ENCODE data around the gene SDCCAG8.
"Not testable (repeated sequence)": the region's sequence is repeated elsewhere in the genome, so short reads cannot be mapped to it uniquely, and the experiment has no call there.

SDCCAG8 gene

GRCh38 chr1:243255791-243256512 lies at the start of gene SDCCAG8:
Gene SDCCAG8 (plus strand): TSS chr1:243256041. CDS start chr1:243256174, 133 bp downstream.
- peak; percentile 96 for DNase-seq

DNA sequence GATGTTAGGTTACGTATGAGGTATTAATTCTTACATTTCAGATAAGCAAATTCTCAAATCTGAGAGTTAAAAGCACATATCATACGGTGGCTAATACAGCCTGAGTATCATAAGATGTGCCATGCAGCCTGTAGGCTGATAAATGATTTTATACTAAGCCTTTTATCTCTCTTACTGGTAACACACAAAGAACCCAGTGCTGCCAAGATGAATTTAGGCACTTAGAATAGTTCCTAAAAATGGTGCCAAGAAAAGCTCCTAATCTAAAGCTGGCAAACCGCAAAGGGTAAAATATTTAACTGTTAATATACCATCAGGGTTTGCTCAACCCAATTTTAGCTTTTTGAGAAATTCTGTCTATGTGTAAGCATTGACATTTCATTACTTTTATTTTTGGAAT lies 43.9 kb upstream of the SDCCAG8 start:
- not testable (repeated sequence) for DNase-seq

DNA sequence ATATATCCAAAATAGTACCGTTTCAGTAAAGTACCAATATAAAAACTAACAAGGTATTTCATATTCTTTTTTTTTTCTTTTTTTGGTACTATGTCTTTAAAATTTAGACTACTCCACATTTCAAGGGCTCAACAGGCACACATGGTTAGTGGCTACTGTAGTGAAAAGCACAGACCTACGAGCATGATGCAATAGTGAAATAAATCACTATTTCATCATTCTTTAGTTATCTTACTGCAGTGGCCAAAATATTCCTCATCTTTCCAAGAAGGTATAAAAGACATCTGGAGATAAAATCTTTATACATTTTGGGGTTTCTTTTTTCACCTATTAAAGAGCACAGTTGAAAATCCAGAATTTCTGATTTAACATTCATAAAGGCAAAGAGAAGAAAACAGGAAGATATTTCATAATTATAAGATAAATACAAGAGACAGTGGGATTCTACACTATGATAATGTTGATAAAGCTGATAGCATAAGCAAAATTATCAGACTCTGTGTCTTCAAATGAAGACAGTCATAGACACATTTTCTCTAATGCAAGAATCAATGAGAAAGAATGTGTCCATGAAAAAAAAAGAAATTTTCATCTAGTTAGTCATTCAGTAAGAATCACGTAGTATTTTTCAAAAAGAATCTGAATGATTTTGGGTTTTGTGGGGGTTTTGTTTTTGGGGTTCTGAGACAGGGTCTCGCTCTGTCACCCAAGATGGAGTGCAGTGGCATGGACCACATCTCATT lies 42.6 kb upstream of the SDCCAG8 start:
- no peak for DNase-seq

- not testable (repeated sequence) for DNase-seq
These were observed 40.5 kb upstream of the SDCCAG8 start for GRCh38 chr1:243215276-243215875.

- DNase-seq, result no peak
These were observed 39.1 kb upstream of the SDCCAG8 start for GRCh38 chr1:243216741-243217140.

DNA sequence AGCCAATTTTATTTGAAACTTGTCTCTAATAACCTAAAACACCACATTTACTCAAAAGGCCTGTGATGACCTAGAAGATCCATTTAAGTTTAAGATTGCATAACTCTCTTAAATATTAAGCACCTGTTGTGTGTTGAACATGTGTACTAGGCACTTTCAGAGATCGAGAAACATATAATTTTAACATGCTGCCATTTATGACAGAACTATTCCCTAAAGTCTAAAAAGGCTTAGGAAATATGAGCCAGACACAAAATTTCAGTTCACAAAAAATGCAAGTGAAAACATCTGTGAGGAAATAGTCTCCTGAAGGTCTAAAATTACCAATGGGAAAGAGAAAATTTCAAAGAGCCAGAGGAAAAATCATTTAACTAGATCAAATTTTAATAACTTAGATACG lies 38.5 kb upstream of the SDCCAG8 start:
- no peak for DNase-seq

DNA sequence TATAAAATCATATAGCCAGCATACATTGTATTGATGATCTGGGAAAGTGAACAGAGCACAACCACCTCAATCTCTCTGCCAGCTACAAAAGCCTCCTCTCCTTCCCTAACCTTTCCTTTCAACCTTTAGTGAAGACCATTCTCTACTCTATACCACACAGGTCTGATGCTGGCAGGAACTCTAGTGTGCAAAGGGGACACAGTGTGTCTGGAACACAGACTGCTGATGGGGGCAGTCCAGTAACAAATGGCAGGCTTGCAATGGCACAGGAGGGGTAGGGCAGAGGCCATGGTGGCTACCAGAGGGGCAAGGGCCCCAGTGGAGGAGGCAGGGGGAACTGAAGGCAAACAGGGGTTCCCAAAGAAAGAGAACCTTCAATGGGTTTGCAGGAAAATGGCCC lies 37.8 kb upstream of the SDCCAG8 start:
- DNase-seq, result no peak

GRCh38 chr1:243227622-243228021 lies 28.2 kb upstream of the SDCCAG8 start:
- no peak for DNase-seq

DNA sequence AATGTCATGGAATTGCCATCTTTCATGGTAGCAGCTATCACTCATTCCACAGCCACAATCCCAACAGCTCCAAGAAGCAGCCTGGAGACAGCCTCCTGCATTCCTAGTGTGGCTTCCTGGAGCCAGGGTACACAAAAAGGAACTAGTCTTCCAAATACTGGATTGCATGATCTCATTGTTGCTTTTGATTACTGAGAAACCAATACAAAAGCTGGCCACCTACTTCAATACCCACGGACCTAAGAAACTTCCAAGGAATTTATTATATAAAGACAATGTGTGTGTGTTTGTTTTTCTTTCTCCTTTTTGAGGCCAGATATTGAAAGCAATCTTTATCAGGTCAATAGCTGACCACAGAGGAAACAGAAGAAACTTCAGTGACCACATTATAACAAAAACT lies 26.3 kb upstream of the SDCCAG8 start:
- no peak for DNase-seq

DNA sequence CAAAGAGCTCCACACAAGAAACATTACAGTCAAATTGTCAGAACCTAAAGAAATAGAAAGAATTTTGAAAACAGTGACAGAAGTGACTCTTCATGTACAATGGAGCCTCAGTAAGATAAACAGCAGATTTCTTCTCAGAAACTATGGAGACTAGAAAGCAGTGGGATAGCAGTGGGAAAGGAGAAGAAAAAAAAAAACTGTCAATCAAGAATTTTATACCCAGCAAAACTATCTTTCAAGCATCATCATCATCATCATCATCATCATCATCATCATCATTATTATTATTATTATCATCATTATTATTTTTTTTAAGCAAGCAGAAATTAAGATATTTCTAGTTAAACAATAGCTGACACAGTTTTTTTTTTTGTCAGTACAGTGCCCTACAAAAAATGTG lies 24.9 kb upstream of the SDCCAG8 start:
- peak; percentile 3 for DNase-seq

DNA sequence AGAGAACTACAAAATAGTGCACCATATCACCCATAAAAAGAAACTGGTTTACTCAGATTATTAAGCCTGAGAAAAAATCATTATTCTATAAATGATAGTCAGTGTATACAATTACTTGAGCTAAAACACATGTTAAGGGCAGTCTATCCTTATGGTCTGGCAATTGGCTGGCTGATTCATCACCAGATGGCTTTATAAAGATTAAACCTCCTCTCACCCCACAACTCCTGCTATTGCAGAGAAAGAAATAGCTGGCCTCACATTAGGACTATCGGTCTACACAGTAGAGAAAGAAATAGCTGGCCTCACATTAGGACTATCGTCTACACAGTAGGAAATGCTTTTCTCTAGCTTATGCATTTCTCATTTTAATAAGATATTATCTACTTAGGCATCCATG lies 21.9 kb upstream of the SDCCAG8 start:
- DNase-seq, result no peak

DNA sequence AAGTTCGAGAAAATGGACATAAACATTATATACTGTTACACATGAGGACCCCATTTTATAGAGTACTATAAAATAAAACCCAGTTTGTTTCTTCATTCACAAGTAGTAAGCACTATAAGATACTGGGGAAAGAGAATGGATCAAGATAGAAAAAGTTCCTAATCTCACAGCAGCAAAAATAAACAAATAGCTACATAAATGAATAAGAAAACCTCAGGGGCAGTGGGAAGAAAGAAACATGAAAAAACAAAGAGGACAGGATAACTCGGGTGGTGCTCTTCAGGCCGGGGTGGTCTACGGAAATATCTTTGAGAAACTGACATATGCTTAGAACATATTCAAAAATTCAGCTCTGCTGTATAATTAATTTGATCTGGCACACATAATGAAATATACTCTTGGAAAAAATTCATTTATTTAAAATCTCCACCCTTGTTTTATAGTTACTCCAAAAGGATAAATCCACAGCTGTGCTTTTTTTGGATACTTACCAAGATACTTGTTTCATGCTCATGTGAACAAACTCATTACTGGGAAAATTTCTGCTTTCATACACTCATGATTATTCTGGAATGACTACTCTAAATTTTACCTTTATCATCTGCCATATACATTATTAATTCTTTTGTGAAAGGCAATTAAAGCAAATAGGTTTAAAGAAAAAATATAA lies 20.7 kb upstream of the SDCCAG8 start:
- DNase-seq, result no peak

DNA sequence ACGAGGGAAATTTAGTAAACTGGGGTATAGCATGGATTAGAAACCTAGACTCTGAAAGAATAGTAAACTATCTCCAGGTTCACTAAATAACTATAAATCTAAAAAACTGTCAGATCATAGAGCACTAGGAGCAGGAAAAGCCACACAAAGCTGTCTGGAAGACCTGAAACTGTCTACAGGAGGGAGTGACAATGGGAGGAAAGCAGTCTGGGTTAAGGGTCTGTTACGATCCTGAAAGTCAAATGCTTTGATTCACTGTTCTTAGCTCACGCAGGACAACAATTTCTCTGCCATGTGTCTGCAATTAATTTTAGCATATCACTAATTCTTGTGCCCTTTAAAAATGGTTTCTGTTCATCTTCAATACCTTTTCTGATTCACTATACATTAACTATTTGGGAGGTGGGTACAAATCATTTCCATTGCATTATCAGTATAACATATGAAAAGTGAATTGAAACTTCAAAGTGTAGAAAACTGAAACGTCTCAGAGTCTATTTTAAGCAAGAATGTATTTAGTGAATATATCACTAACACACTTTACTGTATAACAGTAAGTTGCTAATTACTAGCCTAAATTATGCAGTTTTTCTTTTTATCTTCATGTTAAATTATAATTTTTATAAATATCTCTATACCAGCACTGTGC lies 19.1 kb upstream of the SDCCAG8 start:
- no peak for DNase-seq

GRCh38 chr1:243244432-243244841 lies 11.4 kb upstream of the SDCCAG8 start:
- DNase-seq, result no peak

DNA sequence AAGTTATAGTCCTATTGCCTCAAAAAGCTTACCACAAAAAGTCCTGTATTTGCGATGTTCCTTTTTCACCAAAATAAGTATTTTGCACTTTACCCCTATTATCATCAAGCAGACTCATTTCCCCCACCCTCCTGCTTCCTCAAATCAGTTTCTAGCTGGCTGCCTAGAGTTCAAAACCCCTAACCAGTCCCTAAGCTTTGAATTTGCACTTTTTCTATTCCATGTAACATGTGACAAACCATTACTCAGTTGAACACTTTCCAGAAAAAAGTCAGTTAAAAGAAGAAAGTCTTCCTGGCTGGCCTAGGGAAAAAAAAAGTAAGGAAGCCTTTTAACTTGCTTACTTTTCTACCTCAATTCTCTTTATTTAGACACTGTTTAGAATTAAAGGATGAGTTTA lies 8.9 kb upstream of the SDCCAG8 start:
- DNase-seq, result no peak

GRCh38 chr1:243247901-243248300 lies 7.9 kb upstream of the SDCCAG8 start:
- DNase-seq, result no peak

- DNase-seq, result no peak
These were observed 6.6 kb upstream of the SDCCAG8 start for GRCh38 chr1:243249214-243249613.

DNA sequence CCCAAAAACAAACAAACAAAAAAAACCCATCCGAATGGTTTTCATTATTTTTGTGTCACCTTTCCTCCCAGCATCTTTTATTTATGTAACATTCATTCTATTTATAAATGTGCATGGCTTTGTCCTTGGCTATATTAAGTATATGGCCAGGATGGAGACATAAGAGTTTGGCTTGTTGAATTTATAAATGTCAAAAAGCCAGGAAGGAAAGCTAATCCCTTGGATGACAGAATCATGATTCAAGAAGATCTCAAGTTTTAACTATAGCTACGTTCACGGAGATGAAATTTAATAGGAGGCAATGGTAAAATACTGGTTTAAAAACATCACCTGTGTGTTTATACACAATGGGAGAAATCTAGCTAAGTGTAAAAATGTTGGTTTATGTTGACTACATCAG lies 5.7 kb upstream of the SDCCAG8 start:
- no peak for DNase-seq

GRCh38 chr1:243251539-243251938 lies 4.3 kb upstream of the SDCCAG8 start:
- DNase-seq, result no peak

DNA sequence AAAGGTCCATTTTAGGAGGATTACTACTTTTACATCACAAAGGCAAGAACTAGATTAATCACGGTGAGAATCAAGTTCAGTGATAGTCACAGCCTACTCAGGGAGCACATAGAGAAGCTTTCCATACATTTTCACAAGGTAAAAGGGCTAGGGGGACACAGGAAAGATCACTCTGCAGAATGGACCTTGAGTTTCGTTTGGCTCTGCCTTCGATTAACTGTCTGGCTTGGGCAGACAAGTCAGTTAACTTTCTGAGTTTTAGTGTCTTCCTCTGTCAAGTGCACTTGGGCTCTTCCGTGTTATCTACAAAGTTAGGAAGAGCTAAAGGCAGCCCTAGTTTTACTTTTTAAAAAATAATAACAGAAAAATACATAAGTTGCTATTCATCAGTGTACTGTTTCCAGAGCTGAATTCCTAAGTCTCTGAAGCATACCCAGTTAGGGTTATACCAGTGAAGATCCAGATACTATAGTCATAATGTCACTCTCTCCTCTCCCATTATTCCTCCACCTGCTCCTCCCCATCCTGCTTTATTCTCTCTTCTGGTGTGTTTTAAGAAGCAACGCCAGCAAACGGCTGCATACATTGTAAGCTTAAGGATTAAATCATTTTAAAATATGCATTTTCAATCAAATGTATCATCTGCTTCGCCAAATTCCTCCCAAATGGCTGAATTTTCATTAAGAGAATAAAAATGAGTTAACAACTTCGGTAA lies 2.5 kb upstream of the SDCCAG8 start:
- no peak for DNase-seq

DNA sequence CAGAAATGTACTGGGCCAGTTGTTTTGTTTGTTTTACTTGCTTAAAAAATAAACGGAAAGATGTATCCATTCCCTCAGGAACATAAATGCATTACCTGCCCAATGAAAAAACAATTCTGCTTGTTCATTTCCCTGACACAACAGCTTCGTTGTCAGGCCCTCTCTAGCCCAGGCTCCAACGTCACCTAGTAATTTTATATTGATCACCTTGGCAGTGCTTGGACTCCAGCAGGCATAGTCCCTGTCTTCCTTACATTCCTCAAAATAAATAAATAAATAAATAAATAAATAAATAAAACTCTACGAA lies 2.0 kb upstream of the SDCCAG8 start:
- DNase-seq, result no peak

GRCh38 chr1:243254233-243254926 lies 1.5 kb upstream of the SDCCAG8 start:
- DNase-seq, result peak; percentile 21

All from NCI-H2029 treated with DMSO at 0.1 percent for 48 hours (cell line).